Endothelial cell of umbilical vein (primary cell): ENCODE data around the gene PFKFB3.

Experiments used
- CTCF ChIP-seq, 2 donors: IDR thresholded peaks; 1 replicate in 1 of 2; 2 replicates in 1 of 2; pipeline ENCODE4 v1.5.1; 2011; ENCODE audit warnings: low read length in 2 of 2, mild to moderate bottlenecking in 2 of 2, moderate library complexity in 2 of 2, control low read depth in 1 of 2, inconsistent platforms in 1 of 2, low read depth in 1 of 2; ENCODE audit not compliant: insufficient read depth in 1 of 2; ENCODE audit errors: extremely low read depth in 1 of 2
- EZH2 ChIP-seq: IDR thresholded peaks from 2 replicates; pipeline ENCODE4 v1.6.1; 2012; ENCODE audit warnings: borderline replicate concordance, low read depth, mild to moderate bottlenecking, moderate library complexity, low read length, inconsistent platforms; ENCODE audit not compliant: severe bottlenecking
- FOS ChIP-seq: IDR thresholded peaks from 2 replicates; pipeline ENCODE4 v1.6.1; 2011; ENCODE audit warnings: mild to moderate bottlenecking, low read length, moderate library complexity, borderline replicate concordance; ENCODE audit not compliant: insufficient read depth
- JUN ChIP-seq: IDR thresholded peaks from 2 replicates; pipeline ENCODE4 v1.6.1; 2011; ENCODE audit warnings: borderline replicate concordance, low read depth; ENCODE audit not compliant: insufficient read length, insufficient read depth
- MAX ChIP-seq: IDR thresholded peaks from 2 replicates; pipeline ENCODE4 v1.6.1; 2011; ENCODE audit not compliant: insufficient read depth, insufficient read length
- POLR2A ChIP-seq: IDR thresholded peaks from 2 replicates; pipeline ENCODE4 v1.6.1; 2012; ENCODE audit warnings: low read depth, mild to moderate bottlenecking, control low read depth, low read length
- POLR2AphosphoS5 ChIP-seq: IDR thresholded peaks from 2 replicates; pipeline ENCODE4 v1.6.1; 2012; ENCODE audit warnings: low read depth, mild to moderate bottlenecking, control low read depth, low read length, moderate library complexity; ENCODE audit not compliant: insufficient read depth

- TF ChIP-seq CTCF (IDR thresholded peaks at IDR 0.05; ENCODE audit: extremely low read depth in 1 of 2, insufficient read depth in 1 of 2, low read depth in 1 of 2, low read length in 2 of 2): no peak
- no peak for TF ChIP-seq POLR2A
- TF ChIP-seq EZH2: no peak
- TF ChIP-seq POLR2AphosphoS5: no peak
- no peak for TF ChIP-seq MAX
- no peak for TF ChIP-seq JUN
- TF ChIP-seq FOS: no peak
These were observed 22.1 kb upstream of the PFKFB3 start for GRCh38 chr10:6180480-6181110.
